ENCODE results near the gene HNF1A. TPM values are rescaled to one million over a fixed set of nuclear protein-coding genes. Genes with fewer than 3 reads are reported as not detected.

Gene HNF1A
- total and polyA plus RNA-seq, 8 donors: 0.89 to 14.5 (median 6.0) TPM

- Histone ChIP-seq H3K4me1 (peaks cover 28 to 50% (median 46%) of the 10 kb centered on the region in 4 donors), H3K4me3 (no peak overlapping the region), H3K36me3 (peaks cover 12 to 68% (median 62%) of the 10 kb centered on the region in 4 donors), H3K27ac (peak overlapping the region in 4 of 5 donors; percentile 44 to 64 (median 61)), H3K9me3 (no peaks in the 10 kb centered on the region), H3K27me3 (no peaks in the 10 kb centered on the region)
- DNase-seq: no peak
- TF ChIP-seq POLR2AphosphoS5 (IDR thresholded peaks at IDR 0.05): no peak
- no peak for TF ChIP-seq CTCF (IDR thresholded peaks at IDR 0.05)
- no peak for TF ChIP-seq POLR2A (IDR thresholded peaks at IDR 0.05)
- TF ChIP-seq EP300 (IDR thresholded peaks at IDR 0.05): no peak
- intact Hi-C loops (cut with DNase I; ENCODE audit: low total_unique reads): no loop called here
- WGBS, 5 donors: 55 to 83% (median 73%) methylated on average over 8 to 16 of the region's 16 CpGs
Measured at GRCh38 chr12:121001841-121002483, 23.6 kb downstream of the HNF1A start.

GRCh38 chr12:121003650-121004049 is 25.3 kb downstream of the HNF1A start:
- Histone ChIP-seq H3K36me3 (peaks cover 12 to 80% (median 75%) of the 10 kb centered on the region in 4 donors), H3K27ac (peak overlapping the region in 4 of 5 donors; percentile 39 to 66 (median 54)), H3K4me1 (peaks cover 28 to 50% (median 46%) of the 10 kb centered on the region in 4 donors), H3K9me3 (no peaks in the 10 kb centered on the region), H3K27me3 (no peaks in the 10 kb centered on the region), H3K4me3 (no peak overlapping the region)
- TF ChIP-seq POLR2AphosphoS5 (IDR thresholded peaks at IDR 0.05) (no peak), EP300 (IDR thresholded peaks at IDR 0.05) (no peak), CTCF (IDR thresholded peaks at IDR 0.05) (peak in 2 of 7 experiments; percentile 33 to 38), POLR2A (IDR thresholded peaks at IDR 0.05) (no peak)
- intact Hi-C loops (cut with DNase I; ENCODE audit: low total_unique reads): no loop called here
- WGBS, 5 donors: 34 to 59% (median 55%) methylated on average over 4 of the region's 4 CpGs
- peak; percentile 50 to 61 for DNase-seq

- peak in 1 of 2 donors; percentile 66 for DNase-seq
- Histone ChIP-seq H3K27me3 (no peaks in the 10 kb centered on the region), H3K27ac (peak overlapping the region; percentile 7 to 66 (median 41)), H3K9me3 (no peaks in the 10 kb centered on the region), H3K36me3 (peaks cover 12 to 87% (median 82%) of the 10 kb centered on the region in 4 donors), H3K4me1 (peaks cover 25 to 44% (median 39%) of the 10 kb centered on the region in 4 donors), H3K4me3 (no peak overlapping the region)
- intact Hi-C loops (cut with DNase I; ENCODE audit: low total_unique reads): no loop called here
- TF ChIP-seq POLR2A (IDR thresholded peaks at IDR 0.05) (no peak), EP300 (IDR thresholded peaks at IDR 0.05) (no peak), CTCF (IDR thresholded peaks at IDR 0.05) (no peak), POLR2AphosphoS5 (IDR thresholded peaks at IDR 0.05) (no peak)
- 43 to 74% (median 60%) methylated on average over 13 to 16 of the region's 16 CpGs for WGBS, 5 donors
Measured at GRCh38 chr12:121004253-121004815, 26.0 kb downstream of the HNF1A start.

- Histone ChIP-seq H3K4me1 (peaks cover 15 to 38% (median 33%) of the 10 kb centered on the region in 4 donors), H3K27me3 (no peaks in the 10 kb centered on the region), H3K4me3 (no peak overlapping the region), H3K36me3 (peaks cover 17 to 97% (median 92%) of the 10 kb centered on the region in 4 donors), H3K9me3 (no peaks in the 10 kb centered on the region), H3K27ac (no peak overlapping the region)
- WGBS, 5 donors: 45 to 63% (median 58%) methylated on average over 7 to 9 of the region's 9 CpGs
- intact Hi-C loops (cut with DNase I; ENCODE audit: low total_unique reads): no loop called here
- no peak for TF ChIP-seq POLR2A (IDR thresholded peaks at IDR 0.05)
- peak in 1 of 3 donors; percentile 30 for TF ChIP-seq POLR2AphosphoS5 (IDR thresholded peaks at IDR 0.05)
- peak in 5 of 7 experiments; percentile 30 to 61 (median 58) for TF ChIP-seq CTCF (IDR thresholded peaks at IDR 0.05)
- no peak for TF ChIP-seq EP300 (IDR thresholded peaks at IDR 0.05)
- peak; percentile 75 to 76 for DNase-seq
Measured at GRCh38 chr12:121005346-121005815, 27.0 kb downstream of the HNF1A start.
